Fibroblast of the aortic adventitia (primary cell): Measurements from ENCODE around the gene FUOM. TPM values are rescaled to one million over a fixed set of nuclear protein-coding genes. Genes with fewer than 3 reads are reported as not detected.

ENCODE experiments used
- DNase-seq: peaks from one replicate; pipeline ENCODE4 v3.0.0-alpha.2; 2010; ENCODE audit warnings: low read depth
- H3K4me3 ChIP-seq: 2 replicates; pipeline ENCODE4 v1.5.1; 2011; ENCODE audit warnings: low read depth, mild to moderate bottlenecking, control low read depth, low read length, moderate library complexity
- total RNA-seq: library from RNA; depleted of rRNA; stranded (reverse); fragments of >200 nt; gene quantifications from 2 replicates; pipeline ENCODE4 v1.2.3, GENCODE V29; 2012; ENCODE audit warnings: low replicate concordance
- TF ChIP-seq, protein P1 (sequence below): IDR thresholded peaks from 2 replicates; pipeline ENCODE4 v1.5.1; 2011; ENCODE audit warnings: mild to moderate bottlenecking, low read length, control low read depth, inconsistent platforms; ENCODE audit not compliant: insufficient read depth

The FUOM gene
- total RNA-seq, 1 donor, result 16.9 TPM

DNA sequence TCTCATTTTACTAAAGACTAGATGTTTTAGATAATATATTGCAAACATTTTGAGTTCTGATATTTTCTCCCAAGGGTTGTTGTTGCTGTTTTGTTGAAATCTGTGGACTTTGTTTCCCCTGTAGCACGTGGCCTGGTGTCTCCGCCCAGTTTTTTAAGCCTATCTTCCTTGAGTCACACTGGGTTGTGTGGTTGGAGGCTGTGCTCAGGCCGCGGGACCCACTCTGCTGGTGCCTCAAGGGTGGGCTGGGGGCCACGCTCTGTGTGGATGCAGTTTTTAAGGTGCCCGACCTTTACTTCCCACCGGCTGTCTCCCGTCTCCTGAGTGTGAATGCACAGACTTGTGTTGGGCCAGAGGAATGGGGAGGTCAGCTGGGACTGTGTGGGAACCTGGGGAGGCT lies 14.9 kb downstream of the FUOM start:
- TF ChIP-seq, protein P1, sequence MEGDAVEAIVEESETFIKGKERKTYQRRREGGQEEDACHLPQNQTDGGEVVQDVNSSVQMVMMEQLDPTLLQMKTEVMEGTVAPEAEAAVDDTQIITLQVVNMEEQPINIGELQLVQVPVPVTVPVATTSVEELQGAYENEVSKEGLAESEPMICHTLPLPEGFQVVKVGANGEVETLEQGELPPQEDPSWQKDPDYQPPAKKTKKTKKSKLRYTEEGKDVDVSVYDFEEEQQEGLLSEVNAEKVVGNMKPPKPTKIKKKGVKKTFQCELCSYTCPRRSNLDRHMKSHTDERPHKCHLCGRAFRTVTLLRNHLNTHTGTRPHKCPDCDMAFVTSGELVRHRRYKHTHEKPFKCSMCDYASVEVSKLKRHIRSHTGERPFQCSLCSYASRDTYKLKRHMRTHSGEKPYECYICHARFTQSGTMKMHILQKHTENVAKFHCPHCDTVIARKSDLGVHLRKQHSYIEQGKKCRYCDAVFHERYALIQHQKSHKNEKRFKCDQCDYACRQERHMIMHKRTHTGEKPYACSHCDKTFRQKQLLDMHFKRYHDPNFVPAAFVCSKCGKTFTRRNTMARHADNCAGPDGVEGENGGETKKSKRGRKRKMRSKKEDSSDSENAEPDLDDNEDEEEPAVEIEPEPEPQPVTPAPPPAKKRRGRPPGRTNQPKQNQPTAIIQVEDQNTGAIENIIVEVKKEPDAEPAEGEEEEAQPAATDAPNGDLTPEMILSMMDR, result no peak
- DNase-seq, result no peak
- H3K4me3 ChIP-seq, result no peak overlapping the region

DNA sequence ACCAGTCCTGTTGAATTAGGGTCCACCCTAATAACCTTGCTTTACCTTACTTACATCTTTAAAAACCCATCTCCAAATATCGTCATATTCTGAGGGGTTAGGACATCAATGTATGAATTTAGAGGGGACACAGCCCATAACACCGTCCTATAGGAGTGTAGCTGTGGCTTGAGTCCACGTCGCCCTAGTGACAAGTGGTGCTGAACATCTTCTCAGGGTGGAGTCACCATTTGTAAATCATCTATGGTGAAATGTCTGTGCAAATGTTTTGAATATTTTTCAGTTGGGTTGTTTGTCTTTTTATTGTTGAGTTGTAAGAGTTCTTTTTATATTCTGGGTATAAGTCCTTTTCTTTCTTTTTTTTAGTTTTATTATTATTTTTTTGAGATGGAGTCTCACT lies 15.8 kb downstream of the FUOM start:
- no peak overlapping the region for H3K4me3 ChIP-seq
- TF ChIP-seq, protein P1, result no peak
- no peak for DNase-seq

DNA sequence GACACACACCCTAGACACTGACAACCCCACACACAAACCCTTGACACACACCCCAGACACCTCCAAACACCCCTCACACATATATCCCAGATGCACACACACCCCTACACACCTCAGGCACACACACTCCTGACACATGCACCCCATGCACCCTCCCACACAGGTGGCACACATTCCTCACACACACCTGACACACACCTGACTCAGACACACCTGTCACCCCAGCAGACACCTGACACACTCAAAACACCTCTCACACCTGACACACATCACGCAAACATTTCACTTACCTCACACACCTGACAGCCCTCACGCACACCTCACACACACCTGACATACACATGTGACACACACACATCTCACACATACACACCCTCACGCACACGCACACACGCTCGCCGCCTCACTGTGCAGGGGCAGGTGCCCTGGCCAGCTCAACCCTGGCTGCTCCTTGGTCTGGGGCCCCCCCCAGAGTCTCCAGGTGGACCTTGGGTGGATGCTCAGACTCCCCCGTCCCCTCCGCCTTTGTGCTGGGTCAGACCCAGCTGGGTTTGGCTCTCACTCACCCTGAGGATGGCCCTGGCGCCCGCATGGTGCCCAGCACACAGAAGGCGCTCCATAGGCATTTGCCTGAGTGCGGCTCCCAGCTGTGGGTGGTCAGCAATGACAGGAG lies 18.0 kb downstream of the FUOM start:
- no peak for DNase-seq
- no peak overlapping the region for H3K4me3 ChIP-seq
- TF ChIP-seq, protein P1, result no peak

DNA sequence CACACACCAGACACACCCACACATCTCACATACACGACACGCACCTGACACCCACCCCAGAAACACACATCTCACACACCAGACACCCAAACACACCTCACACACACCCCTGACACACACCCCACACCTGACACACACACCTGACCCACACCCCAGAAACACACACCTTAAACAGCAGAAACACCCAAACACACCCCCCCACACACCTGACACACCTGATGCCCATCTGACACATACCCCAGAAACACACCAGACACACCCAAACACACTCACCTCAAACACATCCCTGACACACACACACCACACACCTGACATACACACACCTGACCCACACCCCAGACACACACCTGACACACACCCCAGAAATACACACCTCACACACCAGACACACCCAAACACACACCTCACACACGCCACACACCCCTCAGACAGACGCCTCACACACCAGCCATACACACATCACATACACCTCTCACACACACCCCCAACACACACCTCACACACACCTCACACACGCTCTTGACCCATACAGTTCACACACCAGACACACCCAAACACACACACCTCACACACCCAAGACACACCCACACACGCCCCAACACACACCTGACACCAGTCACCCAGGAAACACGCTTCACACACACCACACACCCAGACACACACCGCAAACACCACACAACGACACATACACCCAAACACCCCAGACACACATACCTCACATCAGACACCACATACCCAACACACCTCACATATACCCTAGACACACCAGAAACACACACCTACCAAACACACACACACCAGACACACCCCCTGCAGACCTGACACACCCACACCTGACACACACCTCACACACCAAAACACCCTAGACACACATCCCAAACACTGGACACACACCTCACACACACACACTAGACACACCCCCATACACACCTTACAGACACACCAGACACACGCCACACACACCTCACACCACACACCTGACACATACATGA lies 19.4 kb downstream of the FUOM start:
- no peak for DNase-seq
- TF ChIP-seq, protein P1, result no peak
- no peak overlapping the region for H3K4me3 ChIP-seq

DNA sequence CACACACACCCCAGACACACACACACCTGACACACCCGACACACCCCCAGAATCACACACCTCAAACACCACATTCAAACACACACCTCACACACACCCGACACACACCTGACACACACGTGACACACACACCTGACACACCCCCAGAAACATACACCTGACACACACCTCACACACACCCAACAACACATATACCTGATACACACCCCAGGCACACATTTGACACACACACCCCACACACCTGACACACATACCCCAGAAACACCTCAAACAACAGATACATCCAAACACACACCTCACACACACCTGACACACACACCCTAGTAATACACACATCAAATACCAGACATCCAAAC lies 20.5 kb downstream of the FUOM start:
- DNase-seq, result no peak
- no peak overlapping the region for H3K4me3 ChIP-seq
- TF ChIP-seq, protein P1, result no peak

DNA sequence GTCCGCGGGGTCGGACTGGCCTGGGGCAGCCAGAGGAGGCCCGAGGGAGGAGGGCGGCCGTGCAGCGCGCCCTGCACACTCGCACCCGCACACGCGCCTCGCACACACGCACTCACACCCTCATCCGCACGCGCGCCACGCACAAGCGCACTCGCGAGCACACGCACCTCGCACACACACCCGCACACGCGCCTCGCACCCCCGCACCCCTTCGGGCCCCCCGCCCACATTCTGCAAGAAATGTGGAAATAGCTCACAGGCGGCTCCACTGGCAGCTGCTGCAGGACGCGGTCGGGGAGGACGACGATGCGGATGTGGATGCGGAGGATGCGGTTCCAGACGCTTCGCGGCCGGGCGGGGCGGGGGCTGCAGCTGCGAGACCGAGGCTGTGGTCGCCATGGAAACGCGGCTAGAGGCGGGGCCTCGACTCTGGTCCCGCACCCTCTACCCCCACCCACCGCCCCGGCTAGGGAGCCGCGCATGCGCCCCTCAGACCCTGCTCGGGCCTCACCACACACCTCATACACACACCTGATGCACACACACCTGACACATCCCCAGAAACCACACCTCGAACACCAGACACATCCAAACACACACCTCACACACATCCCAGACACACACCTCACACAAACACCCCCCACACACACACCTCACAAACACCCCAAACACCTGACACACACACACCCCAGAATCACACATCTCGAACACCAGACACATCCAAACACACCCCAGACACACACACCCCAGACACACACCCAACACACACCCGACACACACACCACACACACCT lies 21.0 kb downstream of the FUOM start, which contains the start of gene CALY:
TSS of gene CALY (minus strand) at position 320 of the 793 bp plus-strand sequence. CDS start 7,907 bp downstream, outside the sequence.
- TF ChIP-seq, protein P1, result no peak
- no peak within 1 kb of the TSS for H3K4me3 ChIP-seq
- no peak for DNase-seq
